Smooth muscle cell (in vitro differentiated cells): Measurements from ENCODE around the gene CLEC2B. TPM values are rescaled to one million over a fixed set of nuclear protein-coding genes. Genes with fewer than 3 reads are reported as not detected.

Experiments
- DNase-seq: peaks from one replicate; lab custom pipeline; 2025; ENCODE audit not compliant: unreplicated experiment; lab: John Stamatoyannopoulos, UW
- H2AFZ ChIP-seq: fragments of 200-600 bp; sonication (generic); 2 replicates; pipeline ENCODE4 v1.6.0; 2016; ENCODE audit warnings: antibody characterized with exemption, low read depth, mild to moderate bottlenecking
- H3F3A ChIP-seq: fragments of 200-600 bp; sonication (generic); 2 replicates; pipeline ENCODE4 v1.6.0; 2017; ENCODE audit warnings: antibody characterized with exemption, low read depth
- H3K27ac ChIP-seq: fragments of 200-600 bp; sonication (generic); 2 replicates; pipeline ENCODE4 v1.5.1; 2016; ENCODE audit warnings: low read depth, mild to moderate bottlenecking
- H3K27me3 ChIP-seq: fragments of 200-600 bp; sonication (generic); 2 replicates; pipeline ENCODE4 v1.6.1; 2016; ENCODE audit warnings: low read depth, mild to moderate bottlenecking
- H3K36me3 ChIP-seq: fragments of 200-600 bp; sonication (generic); 2 replicates; pipeline ENCODE4 v1.5.1; 2016; ENCODE audit warnings: low read depth
- H3K4me1 ChIP-seq: fragments of 200-600 bp; sonication (generic); 2 replicates; pipeline ENCODE4 v1.5.1; 2016; ENCODE audit warnings: low read depth
- H3K4me2 ChIP-seq: fragments of 200-600 bp; sonication (generic); 2 replicates; pipeline ENCODE4 v1.6.0; 2016; ENCODE audit warnings: mild to moderate bottlenecking
- H3K4me3 ChIP-seq: fragments of 200-600 bp; sonication (generic); 2 replicates; pipeline ENCODE4 v1.5.1; 2016; ENCODE audit warnings: mild to moderate bottlenecking
- H3K79me2 ChIP-seq: fragments of 200-600 bp; sonication (generic); 2 replicates; pipeline ENCODE4 v1.6.0; 2016; ENCODE audit warnings: low read depth, mild to moderate bottlenecking
- H3K9ac ChIP-seq: fragments of 200-600 bp; sonication (generic); 2 replicates; pipeline ENCODE4 v1.6.0; 2016; ENCODE audit warnings: low read depth
- H3K9me3 ChIP-seq: fragments of 200-600 bp; sonication (generic); replicated peaks from 2 replicates; pipeline ENCODE4 v1.5.1; 2016; ENCODE audit warnings: low read depth
- H4K20me1 ChIP-seq: fragments of 200-600 bp; sonication (generic); 2 replicates; pipeline ENCODE4 v1.6.0; 2016; ENCODE audit warnings: low read depth
- CTCF ChIP-seq: fragments of 200-600 bp; sonication (generic); IDR thresholded peaks from 2 replicates; pipeline ENCODE4 v1.5.1; 2017; ENCODE audit warnings: borderline replicate concordance, mild to moderate bottlenecking, antibody characterized with exemption; ENCODE audit not compliant: insufficient read depth, poor library complexity, severe bottlenecking
- WGBS: methylation state at CpG from one replicate; pipeline ENCODE4 v1.1.7; 2016; ENCODE audit warnings: low lambda C conversion rate; 5-methylcytosine and 5-hydroxymethylcytosine counted together
- polyA plus RNA-seq: library from polyadenylated mRNA; unstranded; fragments of >200 nt; fragmentation: Nextera tagmentation; extraction: Ambion mirVana; gene quantifications from 2 replicates; pipeline ENCODE4 v1.2.1, GENCODE V29; 2016
- total RNA-seq: library from RNA; depleted of rRNA; stranded (reverse); fragments of >200 nt; gene quantifications from 2 replicates; pipeline ENCODE4 v1.2.3, GENCODE V29; 2014

CLEC2B gene
- total and polyA plus RNA-seq, 2 experiments from 2014 or later = 12.0 to 13.6 TPM

- no peak for TF ChIP-seq CTCF
- H3K27me3 ChIP-seq = no peaks in the 10 kb centered on the region
- no peaks in the 10 kb centered on the region for H4K20me1 ChIP-seq
- H2AFZ ChIP-seq = no peak overlapping the region
- no peak overlapping the region for H3K4me2 ChIP-seq
- H3K4me3 ChIP-seq = no peak overlapping the region
- no peaks in the 10 kb centered on the region for H3K9me3 ChIP-seq
- H3K36me3 ChIP-seq = no peaks in the 10 kb centered on the region
- H3K9ac ChIP-seq = no peak overlapping the region
- H3F3A ChIP-seq = no peaks in the 10 kb centered on the region
- WGBS = 94% methylated on average over 5 of the region's 5 CpGs
- no peaks in the 10 kb centered on the region for H3K4me1 ChIP-seq
- no peaks in the 10 kb centered on the region for H3K79me2 ChIP-seq
- DNase-seq = no peak
- H3K27ac ChIP-seq = no peak overlapping the region
Observed at GRCh38 chr12:9811621-9812020, 57.5 kb downstream of the CLEC2B start.

GRCh38 chr12:9810671-9811070 is 58.5 kb downstream of the CLEC2B start:
- Histone ChIP-seq H2AFZ (no peak overlapping the region), H3K27ac (no peak overlapping the region), H3K4me2 (no peak overlapping the region), H4K20me1 (no peaks in the 10 kb centered on the region), H3K36me3 (no peaks in the 10 kb centered on the region), H3K27me3 (no peaks in the 10 kb centered on the region), H3K79me2 (no peaks in the 10 kb centered on the region), H3K9ac (no peak overlapping the region), H3K4me1 (no peaks in the 10 kb centered on the region), H3F3A (no peaks in the 10 kb centered on the region), H3K9me3 (no peaks in the 10 kb centered on the region), H3K4me3 (no peak overlapping the region)
- TF ChIP-seq CTCF = no peak
- no peak for DNase-seq
- 72% methylated on average over 2 of the region's 2 CpGs for WGBS

- Histone ChIP-seq H3K4me1 (no peaks in the 10 kb centered on the region), H4K20me1 (no peaks in the 10 kb centered on the region), H3K27ac (no peak overlapping the region), H3K9ac (no peak overlapping the region), H3K4me2 (no peak overlapping the region), H3F3A (no peaks in the 10 kb centered on the region), H3K9me3 (no peaks in the 10 kb centered on the region), H2AFZ (no peak overlapping the region), H3K27me3 (no peaks in the 10 kb centered on the region), H3K4me3 (no peak overlapping the region), H3K79me2 (no peaks in the 10 kb centered on the region), H3K36me3 (no peaks in the 10 kb centered on the region)
- DNase-seq = no peak
- no peak for TF ChIP-seq CTCF
Observed at GRCh38 chr12:9809866-9810265, 59.3 kb downstream of the CLEC2B start.

- Histone ChIP-seq H3K9ac (no peak overlapping the region), H3K36me3 (no peaks in the 10 kb centered on the region), H3F3A (no peaks in the 10 kb centered on the region), H2AFZ (no peak overlapping the region), H3K4me3 (no peak overlapping the region), H3K9me3 (no peaks in the 10 kb centered on the region), H3K27me3 (no peaks in the 10 kb centered on the region), H3K79me2 (no peaks in the 10 kb centered on the region), H4K20me1 (no peaks in the 10 kb centered on the region), H3K27ac (no peak overlapping the region), H3K4me2 (no peak overlapping the region), H3K4me1 (no peaks in the 10 kb centered on the region)
- DNase-seq = no peak
- TF ChIP-seq CTCF = no peak
- WGBS = 86% methylated on average over 4 of the region's 4 CpGs
Observed at GRCh38 chr12:9809338-9809737, 59.8 kb downstream of the CLEC2B start.
